Heart left ventricle (tissue), 16 donors: Measurements from ENCODE around the gene CCDC69. TPM values are rescaled to one million over a fixed set of nuclear protein-coding genes. Genes with fewer than 3 reads are reported as not detected.

Experiments
- ATAC-seq, 4 donors: fragments of 200-7000 bp; cut with Tn5 transposase; one replicate each; pipeline ENCODE4 v1.9.1; 2020 to 2022; ENCODE audit warnings: moderate library complexity in 4 of 4, mild to moderate bottlenecking in 3 of 4, moderate number of reproducible peaks in 1 of 4
- DNase-seq, 5 donors: peaks; one replicate each; pipeline ENCODE4 v3.0.0-alpha.2; 2020
- H3K27ac ChIP-seq, 12 donors: fragments of 200-600 bp; sonication (generic) in 4 of 12; one replicate each; pipeline versions ENCODE4 v1.5.0 to v1.8.0; 2016 to 2022; ENCODE audit warnings: mild to moderate bottlenecking in 2 of 12
- H3K27me3 ChIP-seq, 9 donors: fragments of 200-600 bp; sonication (generic) in 2 of 9; one replicate each; pipeline versions ENCODE4 v1.5.1 to v1.8.0; 2016 to 2022; ENCODE audit warnings: mild to moderate bottlenecking in 3 of 9
- H3K36me3 ChIP-seq, 9 donors: fragments of 200-600 bp; sonication (generic) in 2 of 9; one replicate each; pipeline versions ENCODE4 v1.5.0 to v1.8.0; 2018 to 2022; ENCODE audit warnings: mild to moderate bottlenecking in 2 of 9
- H3K4me1 ChIP-seq, 12 donors: fragments of 200-600 bp; sonication (generic) in 4 of 12; one replicate each; pipeline versions ENCODE4 v1.5.0 to v1.8.0; 2016 to 2022; ENCODE audit warnings: mild to moderate bottlenecking in 3 of 12
- H3K4me3 ChIP-seq, 12 donors: fragments of 200-600 bp; sonication (generic) in 4 of 12; one replicate each; pipeline versions ENCODE4 v1.5.0 to v1.8.0; 2017 to 2022; ENCODE audit warnings: mild to moderate bottlenecking in 9 of 12, moderate library complexity in 4 of 12
- H3K9me3 ChIP-seq, 12 donors: fragments of 200-600 bp; sonication (generic) in 4 of 12; one replicate each; pipeline versions ENCODE4 v1.5.0 to v1.8.0; 2016 to 2022; ENCODE audit warnings: mild to moderate bottlenecking in 1 of 12
- POLR2A ChIP-seq, 2 donors: fragments of 450-650 bp; IDR thresholded peaks; one replicate each; pipeline ENCODE4 v1.6.1; 2017; ENCODE audit warnings: antibody characterized with exemption in 2 of 2, mild to moderate bottlenecking in 2 of 2, moderate library complexity in 2 of 2
- WGBS, 4 donors: extraction: QIAGEN DNeasy Blood & Tissue Kit in 2 of 4; methylation state at CpG; one replicate each; pipeline versions ENCODE4 v1.1.5 to v1.1.7; 2013 to 2018; 5-methylcytosine and 5-hydroxymethylcytosine counted together
- intact Hi-C, 10 donors: fragments of 100-400 bp; cut with DNase I; formaldehyde crosslinking; loops; one replicate each; pipeline versions ENCODE4 v1.11.1 to v1.14.2; 2022
- polyA plus RNA-seq, 2 donors: library from polyadenylated mRNA; stranded (reverse); fragments of 200-250 nt; gene quantifications; one replicate each; pipeline ENCODE4 v1.2.3, GENCODE V29; 2013
- total RNA-seq, 9 donors: library from RNA; depleted of rRNA in 2 of 9; stranded (reverse); fragments of >200 nt in 2 of 9; fragmentation: NEBNext Ultra II Directional in 3 of 9; extraction: Animal tissue kit (Norgen Biotek cat#: 25700) in 3 of 9; gene quantifications; one replicate each; pipeline versions ENCODE4 v1.1.0 to v1.2.4, GENCODE V29; 2016 to 2023
- TF ChIP-seq, protein P1 (sequence below), 12 donors: fragments of 200-600 bp; sonication (generic) in 4 of 12; IDR thresholded peaks; one replicate each; pipeline versions ENCODE4 v1.5.0 to v1.8.0; 2018 to 2022; ENCODE audit warnings: antibody characterized with exemption in 12 of 12, mild to moderate bottlenecking in 5 of 12
- donor health status: ischemic (EF 13 %, LVEDD 7.1; RV severe dilation, severe dysfunction).
- donor health status: healthy with polysubstance abuse.
- donor health status: DM: no; HTN: yes; CAD: no.
- donor health status: DM: no; HTN: no; CAD: no.
- donor health status: ischemic (EF 25% LVEDD 6.9; RV normal size, moderate dysfunction).
- donor health status: ischemic (EF 25% LVEDD 5.7; RV mildly dilated, moderate dysfunction).
- donor health status: healthy.
- donor health status: DM: yes; HTN: yes; CAD: no.
- donor health status: ischemic (EF 35%, LVEDD 5.7; RV mildly dilated, moderate dysfunction).
- donor health status: nonischemic (EF 11% LVEDD 7.7; RV severe dilation, severe dysfunction).
- donor health status: DM: yes; HTN: yes; CAD: no.
- donor health status: PGD.
- donor health status: ischemic (EF 29% LVEDD 5.4; RV normal size, mild dysfunction).
- donor health status: nonischemic (EF 23%, LVEDD 6.1; RV moderate dilation, normal function).

Gene CCDC69
- total and polyA plus RNA-seq, 11 donors, result 82.5 to 245 (median 119) TPM

DNA sequence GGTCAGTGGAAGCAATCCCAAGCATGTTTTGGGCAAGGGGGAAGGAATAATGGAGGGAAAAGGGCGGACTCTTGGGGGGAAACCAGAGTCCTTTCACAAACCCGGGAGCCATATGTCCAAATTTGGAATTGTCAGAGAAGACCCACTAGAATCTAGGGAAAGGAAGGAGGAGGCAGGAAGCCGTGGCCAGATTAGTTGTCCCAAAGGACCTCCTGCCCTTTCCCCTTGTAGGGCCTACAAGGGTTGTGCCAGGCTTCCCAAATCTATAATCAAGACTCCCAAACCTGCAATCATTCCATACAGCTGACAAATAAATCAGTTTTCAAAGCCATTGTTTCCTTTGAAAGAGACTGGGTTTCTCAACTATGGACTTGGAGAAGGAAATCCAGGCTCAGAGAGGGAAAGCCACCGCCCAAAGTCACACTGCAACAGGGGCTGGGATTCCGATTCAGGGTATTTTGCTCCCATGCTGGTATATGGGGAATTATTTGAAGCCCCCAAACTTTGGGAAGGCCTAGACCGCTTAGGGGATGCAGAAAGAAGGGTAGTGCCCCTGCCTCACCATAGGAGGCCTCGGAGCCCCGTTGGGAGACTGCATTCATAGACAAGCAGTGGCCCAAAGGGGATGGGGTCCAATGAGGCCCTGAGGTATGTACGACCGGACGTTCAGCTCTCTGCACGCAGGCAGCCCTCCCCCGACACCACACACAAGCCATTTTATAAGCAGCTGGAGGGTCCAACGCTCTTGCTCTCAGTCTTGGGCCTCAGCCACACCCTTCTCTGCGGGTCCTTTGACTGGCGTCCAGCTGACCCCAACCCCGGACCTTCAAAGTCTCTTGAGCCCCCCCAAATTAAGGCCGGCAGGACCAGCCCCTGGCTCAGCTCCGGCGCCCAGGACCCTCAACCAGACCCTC is 67.1 kb downstream of the CCDC69 start:
- Histone ChIP-seq H3K27ac (peak overlapping the region; percentile 70 to 94 (median 90)), H3K4me1 (peaks cover 6 to 63% (median 54%) of the 10 kb centered on the region in 12 donors), H3K9me3 (no peaks in the 10 kb centered on the region), H3K4me3 (peak overlapping the region; percentile 58 to 97 (median 86)), H3K27me3 (no peaks in the 10 kb centered on the region), H3K36me3 (peaks cover 0 to 10% (median 0%) of the 10 kb centered on the region in 9 donors)
- ATAC-seq (peak; percentile 2 to 38 (median 25)), DNase-seq (peak in 2 of 5 donors; percentile 23 to 35)
- no peak for TF ChIP-seq POLR2A (IDR thresholded peaks at IDR 0.05)
- TF ChIP-seq, protein P1, sequence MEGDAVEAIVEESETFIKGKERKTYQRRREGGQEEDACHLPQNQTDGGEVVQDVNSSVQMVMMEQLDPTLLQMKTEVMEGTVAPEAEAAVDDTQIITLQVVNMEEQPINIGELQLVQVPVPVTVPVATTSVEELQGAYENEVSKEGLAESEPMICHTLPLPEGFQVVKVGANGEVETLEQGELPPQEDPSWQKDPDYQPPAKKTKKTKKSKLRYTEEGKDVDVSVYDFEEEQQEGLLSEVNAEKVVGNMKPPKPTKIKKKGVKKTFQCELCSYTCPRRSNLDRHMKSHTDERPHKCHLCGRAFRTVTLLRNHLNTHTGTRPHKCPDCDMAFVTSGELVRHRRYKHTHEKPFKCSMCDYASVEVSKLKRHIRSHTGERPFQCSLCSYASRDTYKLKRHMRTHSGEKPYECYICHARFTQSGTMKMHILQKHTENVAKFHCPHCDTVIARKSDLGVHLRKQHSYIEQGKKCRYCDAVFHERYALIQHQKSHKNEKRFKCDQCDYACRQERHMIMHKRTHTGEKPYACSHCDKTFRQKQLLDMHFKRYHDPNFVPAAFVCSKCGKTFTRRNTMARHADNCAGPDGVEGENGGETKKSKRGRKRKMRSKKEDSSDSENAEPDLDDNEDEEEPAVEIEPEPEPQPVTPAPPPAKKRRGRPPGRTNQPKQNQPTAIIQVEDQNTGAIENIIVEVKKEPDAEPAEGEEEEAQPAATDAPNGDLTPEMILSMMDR (IDR thresholded peaks at IDR 0.05), result no peak
- intact Hi-C loops, result loop anchor here in 3 of 10 donors (5.0 to 10.0 kb wide), 4 partner anchors 81 to 372 kb away; no protein-coding TSS in a partner anchor
- 5 to 9% (median 6%) methylated on average over 14 to 20 of the region's 20 CpGs for WGBS, 4 donors

DNA sequence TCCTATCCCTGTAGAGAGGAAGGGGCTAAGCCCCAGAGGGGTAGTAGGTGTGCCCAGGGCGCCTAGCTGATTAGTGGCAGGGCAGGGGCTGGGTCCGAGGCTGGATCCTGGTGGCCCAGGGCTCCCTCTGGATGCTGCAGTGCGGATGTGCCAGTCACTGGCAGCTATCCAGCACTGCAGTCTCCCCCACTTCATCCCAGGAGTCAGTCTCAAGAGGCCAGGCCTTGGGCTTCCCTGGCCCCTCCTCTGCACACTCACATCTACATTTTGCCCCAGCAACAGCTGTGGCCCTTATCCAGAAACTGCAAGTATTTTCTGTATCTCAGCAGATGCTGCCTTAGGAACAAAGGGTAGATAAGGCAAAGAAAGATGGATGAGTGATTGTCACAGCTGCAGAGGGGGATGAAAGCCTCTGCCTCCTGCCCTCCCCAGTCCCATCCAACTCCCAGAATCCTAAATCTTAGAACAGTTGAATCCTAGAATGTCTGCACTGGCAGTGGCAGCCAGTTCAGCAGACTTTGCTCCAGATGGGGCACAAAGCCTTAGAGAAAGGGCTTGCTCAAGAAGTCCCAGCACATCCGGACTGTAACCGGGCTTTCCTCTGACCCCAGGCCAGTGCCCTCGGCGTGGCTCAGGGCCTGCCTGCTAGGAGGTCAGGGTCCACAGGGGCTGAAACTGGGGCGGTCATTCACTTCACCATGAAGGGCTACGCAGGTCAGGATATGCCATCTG is 68.0 kb downstream of the CCDC69 start:
- 12 to 28% (median 13%) methylated on average over 7 to 9 of the region's 9 CpGs for WGBS, 4 donors
- Histone ChIP-seq H3K9me3 (no peaks in the 10 kb centered on the region), H3K27ac (peak overlapping the region; percentile 70 to 94 (median 90)), H3K36me3 (peaks cover 0 to 10% (median 0%) of the 10 kb centered on the region in 9 donors), H3K4me3 (peak overlapping the region in 11 of 12 donors; percentile 58 to 97 (median 87)), H3K27me3 (no peaks in the 10 kb centered on the region), H3K4me1 (peaks cover 11 to 71% (median 62%) of the 10 kb centered on the region in 12 donors)
- ATAC-seq (peak in 3 of 4 donors; percentile 9 to 46 (median 20)), DNase-seq (peak; percentile 33 to 66 (median 56))
- TF ChIP-seq POLR2A (IDR thresholded peaks at IDR 0.05), result no peak
- TF ChIP-seq, protein P1 (IDR thresholded peaks at IDR 0.05), result peak in 2 of 12 donors; percentile 14 to 35
- intact Hi-C loops, result loop anchor here in 3 of 10 donors (5.0 to 10.0 kb wide), 4 partner anchors 81 to 371 kb away; no protein-coding TSS in a partner anchor

DNA sequence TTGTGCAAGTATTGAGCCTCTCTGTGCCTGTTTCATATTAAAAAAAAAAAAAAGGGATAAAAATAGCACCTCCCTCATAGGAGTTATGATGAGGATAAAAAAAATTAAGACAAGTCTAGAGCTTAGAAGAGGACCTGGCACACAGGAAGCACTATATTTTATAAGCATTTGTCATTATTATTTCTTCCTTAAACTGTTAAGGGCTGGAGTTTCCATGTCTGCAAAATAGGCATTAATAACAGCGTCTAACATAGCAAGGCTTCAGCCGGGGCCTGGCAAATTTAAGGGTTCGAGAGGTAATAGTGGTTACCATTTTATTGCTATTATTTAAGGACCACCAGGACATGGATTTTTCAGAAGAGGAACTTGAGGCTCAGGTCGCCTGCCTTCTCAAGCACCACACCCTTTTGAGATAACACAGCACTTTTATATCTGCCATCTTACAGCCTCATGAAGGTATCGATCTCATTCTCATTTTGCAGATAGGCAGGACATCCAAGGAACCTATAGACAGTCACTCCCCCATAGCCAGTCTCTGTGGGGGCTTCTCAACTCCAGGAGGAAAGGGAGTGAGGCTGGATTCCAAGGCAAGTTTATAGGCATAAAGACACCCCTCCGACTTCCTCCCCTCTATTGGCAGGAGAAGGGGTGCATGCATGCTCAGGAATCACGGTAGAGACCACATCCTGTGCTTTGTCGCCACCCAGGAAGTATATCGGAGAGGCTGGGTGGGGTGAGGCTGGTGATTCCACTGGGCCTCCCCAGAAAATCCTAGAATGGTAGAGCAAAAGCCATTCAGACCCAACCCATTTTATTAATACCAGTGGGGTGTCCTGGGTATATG is 68.7 kb downstream of the CCDC69 start:
- TF ChIP-seq, protein P1 (IDR thresholded peaks at IDR 0.05), result no peak
- TF ChIP-seq POLR2A (IDR thresholded peaks at IDR 0.05), result no peak
- WGBS, 4 donors, result 39 to 46% (median 40%) methylated on average over 9 of the region's 9 CpGs
- H3K36me3 ChIP-seq, result peaks cover 0 to 10% (median 0%) of the 10 kb centered on the region in 9 donors
- peaks cover 19 to 79% (median 70%) of the 10 kb centered on the region in 12 donors for H3K4me1 ChIP-seq
- H3K9me3 ChIP-seq, result no peaks in the 10 kb centered on the region
- H3K27ac ChIP-seq, result peak overlapping the region in 11 of 12 donors; percentile 79 to 94 (median 91)
- DNase-seq (no peak), ATAC-seq (no peak)
- peak overlapping the region in 9 of 12 donors; percentile 62 to 97 (median 90) for H3K4me3 ChIP-seq
- no peaks in the 10 kb centered on the region for H3K27me3 ChIP-seq
- intact Hi-C loops, result loop anchor here in 3 of 10 donors (5.0 to 10.0 kb wide), 4 partner anchors 82 to 370 kb away; no protein-coding TSS in a partner anchor
